Mesothelial cell of epicardium (in vitro differentiated cells): ENCODE data around the gene PLEKHO1. TPM values are rescaled to one million over a fixed set of nuclear protein-coding genes. Genes with fewer than 3 reads are reported as not detected.

ENCODE experiments used
- total RNA-seq: library from RNA; stranded (reverse); gene quantifications from 3 replicates; pipeline ENCODE4 v1.2.1, GENCODE V29; 2021

Gene PLEKHO1
- total RNA-seq, 1 donor from 2014 or later: 80.1 TPM

Other genes starting within 250 kb of the PLEKHO1 start
- 19.1 to 20.3 TPM (median 19.6 TPM) in 3 replicates for gene SV2A, start 232.1 kb upstream of the PLEKHO1 start, total RNA-seq
- 68.7 to 72.8 TPM (median 69.2 TPM) in 3 replicates for gene SF3B4, start 222.1 kb upstream of the PLEKHO1 start, total RNA-seq
- 35.1 to 39.3 TPM (median 37.4 TPM) in 3 replicates for gene MTMR11, start 213.0 kb upstream of the PLEKHO1 start, total RNA-seq
- gene OTUD7B, start 139.2 kb upstream of the PLEKHO1 start, total RNA-seq: 48.5 to 50.7 TPM (median 48.9 TPM) in 3 replicates
- 51.3 to 56.5 TPM (median 53.0 TPM) in 3 replicates for gene VPS45, start 82.1 kb upstream of the PLEKHO1 start, total RNA-seq
- 50.2 to 56.6 TPM (median 56.2 TPM) in 3 replicates for gene ANP32E, start 86.2 kb downstream of the PLEKHO1 start, total RNA-seq
- 3.8 to 5.0 TPM (median 3.8 TPM) in 3 replicates for gene CA14, start 107.9 kb downstream of the PLEKHO1 start, total RNA-seq
- 138 to 145 TPM (median 143 TPM) in 3 replicates for gene APH1A, start 119.1 kb downstream of the PLEKHO1 start, total RNA-seq
- 17.7 to 19.9 TPM (median 19.0 TPM) in 3 replicates for gene C1orf54, start 122.9 kb downstream of the PLEKHO1 start, total RNA-seq
- gene CIART, start 132.6 kb downstream of the PLEKHO1 start, total RNA-seq: 9.2 to 10.6 TPM (median 9.8 TPM) in 3 replicates
- gene MRPS21, start 143.9 kb downstream of the PLEKHO1 start, total RNA-seq: 64.3 to 65.6 TPM (median 65.5 TPM) in 3 replicates
- gene PRPF3, start 171.6 kb downstream of the PLEKHO1 start, total RNA-seq: 81.2 to 87.1 TPM (median 84.1 TPM) in 3 replicates
- 38.5 to 40.5 TPM (median 39.9 TPM) in 3 replicates for gene RPRD2, start 214.2 kb downstream of the PLEKHO1 start, total RNA-seq